Mesothelial cell of epicardium (in vitro differentiated cells): ENCODE measurements around the gene ECHDC1. TPM values are rescaled to one million over a fixed set of nuclear protein-coding genes. Genes with fewer than 3 reads are reported as not detected.

Source experiments
- DNase-seq, 2 experiments: peaks; one replicate each; pipeline ENCODE4 v3.0.0; 2021; ENCODE audit warnings: low spot score in 2 of 2; ENCODE audit not compliant: unreplicated experiment in 2 of 2
- H3K27ac Mint-ChIP-seq: 2 replicates; pipeline ENCODE4 v1.8.0; 2021; ENCODE audit warnings: mixed read lengths
- H3K27me3 Mint-ChIP-seq: 2 replicates; pipeline ENCODE4 v1.8.0; 2021; ENCODE audit warnings: low read depth, mixed read lengths
- H3K36me3 Mint-ChIP-seq: 2 replicates; pipeline ENCODE4 v1.8.0; 2021; ENCODE audit warnings: mixed read lengths
- H3K4me1 Mint-ChIP-seq: 2 replicates; pipeline ENCODE4 v1.8.0; 2021; ENCODE audit warnings: mixed read lengths
- H3K4me3 Mint-ChIP-seq: 2 replicates; pipeline ENCODE4 v1.8.0; 2021; ENCODE audit warnings: mild to moderate bottlenecking, moderate library complexity, mixed read lengths
- H3K9me3 Mint-ChIP-seq: 2 replicates; pipeline ENCODE4 v1.8.0; 2021; ENCODE audit warnings: mixed read lengths
- CTCF ChIP-seq: fragments of 200-600 bp; sonication (generic); IDR thresholded peaks from one replicate; pipeline ENCODE4 v1.5.0; 2021; ENCODE audit warnings: antibody characterized with exemption; ENCODE audit not compliant: unreplicated experiment
- total RNA-seq: library from RNA; stranded (reverse); gene quantifications from 3 replicates; pipeline ENCODE4 v1.2.1, GENCODE V29; 2021

ECHDC1 gene
- total RNA-seq, 1 donor from 2014 or later = 52.8 TPM

DNA sequence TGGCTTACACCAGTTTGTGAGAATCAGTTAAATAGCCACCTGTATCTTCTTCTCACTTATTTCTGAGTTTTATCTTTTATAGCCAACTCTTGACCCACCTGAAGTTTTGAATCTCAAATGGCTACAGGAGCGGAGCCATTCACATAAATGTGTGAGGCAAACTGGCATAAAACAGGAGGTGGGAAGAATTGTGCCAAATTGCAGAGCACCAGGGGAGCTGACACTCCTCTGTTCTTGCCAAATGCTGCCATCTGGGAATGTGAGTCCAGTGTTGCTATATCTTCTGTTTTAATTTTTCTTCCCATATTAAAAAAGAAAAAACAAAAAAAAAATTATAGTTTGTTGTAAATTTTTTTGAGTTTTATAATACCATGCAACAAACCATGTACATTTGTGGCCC, 93.8 kb downstream of the ECHDC1 start:
- Mint-ChIP-seq H3K36me3 (no peaks in the 10 kb centered on the region), H3K4me1 (no peaks in the 10 kb centered on the region), H3K27me3 (no peaks in the 10 kb centered on the region), H3K4me3 (no peak overlapping the region), H3K27ac (no peak overlapping the region), H3K9me3 (no peaks in the 10 kb centered on the region)
- TF ChIP-seq CTCF = no peak
- no peak for DNase-seq

DNA sequence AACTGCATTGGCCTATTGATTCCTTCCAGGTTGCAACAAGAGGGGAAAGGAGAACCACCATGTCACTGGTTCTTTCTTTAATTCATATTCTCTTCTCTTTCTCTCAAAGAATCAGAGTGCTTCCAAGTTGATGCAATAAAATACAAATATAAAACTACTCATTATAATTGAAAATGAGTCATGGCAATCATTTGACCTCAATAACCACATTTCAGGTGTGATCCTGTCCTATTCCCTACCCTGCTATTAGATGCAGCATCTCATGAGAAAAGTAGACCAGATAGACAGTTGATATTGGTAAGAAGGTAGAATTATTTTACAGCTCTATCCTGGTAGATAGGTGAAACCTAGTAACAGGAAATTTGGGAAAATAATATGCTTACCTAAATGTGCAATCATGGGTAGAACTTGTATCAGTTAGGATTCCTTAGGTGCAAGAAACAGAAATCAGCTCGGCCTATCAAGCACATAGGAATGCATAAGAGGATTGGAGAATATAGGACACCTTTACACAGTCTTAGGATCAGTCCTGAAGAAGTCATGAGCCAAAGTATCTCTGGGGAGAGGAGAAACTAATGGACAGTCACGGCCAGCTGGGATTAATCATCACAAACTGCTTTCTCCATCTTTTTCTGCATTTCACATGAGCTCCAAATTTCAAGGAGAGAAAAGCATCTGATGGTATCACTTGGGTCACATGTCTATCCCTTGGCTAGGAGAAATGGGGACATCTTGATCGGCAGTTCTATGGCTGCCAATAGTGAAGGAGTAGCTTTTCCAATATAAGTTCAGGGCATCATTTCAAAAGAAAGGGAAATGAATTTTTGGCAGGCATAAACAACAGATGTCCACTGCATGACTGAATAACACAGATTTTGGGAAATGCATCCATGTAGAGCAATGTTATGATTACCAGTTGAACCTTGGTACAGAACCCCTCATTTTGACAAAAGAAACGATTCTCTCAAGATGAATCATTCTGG, 96.0 kb downstream of the ECHDC1 start:
- Mint-ChIP-seq H3K27me3 (no peaks in the 10 kb centered on the region), H3K27ac (no peak overlapping the region), H3K36me3 (no peaks in the 10 kb centered on the region), H3K9me3 (no peaks in the 10 kb centered on the region), H3K4me1 (no peaks in the 10 kb centered on the region), H3K4me3 (no peak overlapping the region)
- TF ChIP-seq CTCF = no peak
- DNase-seq = no peak

GRCh38 chr6:127243501-127243900, 99.9 kb downstream of the ECHDC1 start:
- no peak overlapping the region for H3K27ac Mint-ChIP-seq
- DNase-seq = no peak
- TF ChIP-seq CTCF = no peak
- no peaks in the 10 kb centered on the region for H3K4me1 Mint-ChIP-seq
- H3K27me3 Mint-ChIP-seq = no peaks in the 10 kb centered on the region
- peaks cover 2% of the 10 kb centered on the region for H3K9me3 Mint-ChIP-seq
- H3K4me3 Mint-ChIP-seq = no peak overlapping the region
- H3K36me3 Mint-ChIP-seq = no peaks in the 10 kb centered on the region

Other genes with a start within 250 kb of the ECHDC1 start
- gene RSPO3, start 224.9 kb downstream of the ECHDC1 start, total RNA-seq = 26.3 to 31.1 TPM (median 30.1 TPM) in 3 replicates
- 45.5 to 51.6 TPM (median 48.3 TPM) in 3 replicates for gene RNF146, start 76.7 kb downstream of the ECHDC1 start, total RNA-seq
- 0.25 to 0.58 TPM (median 0.27 TPM) in 3 replicates for gene KIAA0408, start 115.8 kb upstream of the ECHDC1 start, total RNA-seq
- gene C6orf58, start 233.6 kb upstream of the ECHDC1 start, total RNA-seq = 0.18 to 0.51 TPM (median 0.38 TPM) in 3 replicates